ENCODE measurements around the gene CDK14. TPM values are rescaled to one million over a fixed set of nuclear protein-coding genes. Genes with fewer than 3 reads are reported as not detected.

Gene CDK14
- total RNA-seq, 1 experiment from 2014 or later, result 39.1 TPM

- no peak overlapping the region for H3K4me3 ChIP-seq
- H3K36me3 ChIP-seq (ENCODE audit: low read depth), result no peaks in the 10 kb centered on the region
- no peaks in the 10 kb centered on the region for H3K4me1 ChIP-seq (replicated peaks; ENCODE audit: insufficient read depth)
- no peaks in the 10 kb centered on the region for H4K20me1 ChIP-seq (ENCODE audit: insufficient read depth)
- H3K9me3 ChIP-seq (ENCODE audit: insufficient read depth, low read depth), result no peaks in the 10 kb centered on the region
- H3F3A ChIP-seq (ENCODE audit: insufficient read depth, low read depth), result no peaks in the 10 kb centered on the region
- DNase-seq, result no peak
- no peaks in the 10 kb centered on the region for H3K27me3 ChIP-seq (ENCODE audit: insufficient read depth, low read depth)
- CTCF ChIA-PET, result no interaction called here
- TF ChIP-seq EZH2 (IDR thresholded peaks at IDR 0.05; ENCODE audit: low read depth), result no peak
- TF ChIP-seq CTCF (conservative IDR thresholded peaks at IDR 0.05), result no peak
- no peak overlapping the region for H3K4me2 ChIP-seq
- no peaks in the 10 kb centered on the region for H3K9me2 ChIP-seq (ENCODE audit: insufficient read depth)
- no TSS peak for BruUV-seq (replicated peaks)
- POLR2A ChIA-PET (ENCODE audit: unreplicated experiment), result no interaction called here
- H3K79me2 ChIP-seq (ENCODE audit: low read depth), result no peaks in the 10 kb centered on the region
- H3K27ac ChIP-seq, result no peak overlapping the region
- intact Hi-C loops (cut with micrococcal nuclease; ENCODE audit: unreplicated experiment), result no loop called here
- no peak overlapping the region for H2AFZ ChIP-seq
Measured at GRCh38 chr7:91109200-91109599, 513.1 kb downstream of the CDK14 start.

GRCh38 chr7:91112902-91113341 lies 516.8 kb downstream of the CDK14 start:
- H3K79me2 ChIP-seq (ENCODE audit: low read depth), result no peaks in the 10 kb centered on the region
- no peak overlapping the region for H2AFZ ChIP-seq
- DNase-seq, result no peak
- H3K27ac ChIP-seq, result no peak overlapping the region
- no peaks in the 10 kb centered on the region for H3K27me3 ChIP-seq (ENCODE audit: insufficient read depth, low read depth)
- CTCF ChIA-PET, result no interaction called here
- no peaks in the 10 kb centered on the region for H4K20me1 ChIP-seq (ENCODE audit: insufficient read depth)
- no peak for TF ChIP-seq CTCF (conservative IDR thresholded peaks at IDR 0.05)
- TF ChIP-seq EZH2 (IDR thresholded peaks at IDR 0.05; ENCODE audit: low read depth), result no peak
- H3K4me3 ChIP-seq, result no peak overlapping the region
- no peaks in the 10 kb centered on the region for H3K9me3 ChIP-seq (ENCODE audit: insufficient read depth, low read depth)
- H3K4me1 ChIP-seq (replicated peaks; ENCODE audit: insufficient read depth), result no peaks in the 10 kb centered on the region
- H3K9me2 ChIP-seq (ENCODE audit: insufficient read depth), result no peaks in the 10 kb centered on the region
- POLR2A ChIA-PET (ENCODE audit: unreplicated experiment), result no interaction called here
- no TSS peak for BruUV-seq (replicated peaks)
- no peak overlapping the region for H3K4me2 ChIP-seq
- intact Hi-C loops (cut with micrococcal nuclease; ENCODE audit: unreplicated experiment), result no loop called here
- no peaks in the 10 kb centered on the region for H3F3A ChIP-seq (ENCODE audit: insufficient read depth, low read depth)
- H3K36me3 ChIP-seq (ENCODE audit: low read depth), result no peaks in the 10 kb centered on the region

GRCh38 chr7:91114232-91114631 lies 518.1 kb downstream of the CDK14 start:
- no peaks in the 10 kb centered on the region for H3K9me2 ChIP-seq (ENCODE audit: insufficient read depth)
- CTCF ChIA-PET, result no interaction called here
- BruUV-seq (replicated peaks), result no TSS peak

GRCh38 chr7:91126762-91127161 lies 530.6 kb downstream of the CDK14 start:
- Histone ChIP-seq H3K27ac (no peak overlapping the region), H3K27me3 (ENCODE audit: insufficient read depth, low read depth) (no peaks in the 10 kb centered on the region), H3K9me2 (ENCODE audit: insufficient read depth) (no peaks in the 10 kb centered on the region), H3K4me2 (no peak overlapping the region), H3K36me3 (ENCODE audit: low read depth) (no peaks in the 10 kb centered on the region), H4K20me1 (ENCODE audit: insufficient read depth) (no peaks in the 10 kb centered on the region), H3K9me3 (ENCODE audit: insufficient read depth, low read depth) (no peaks in the 10 kb centered on the region), H3K4me1 (replicated peaks; ENCODE audit: insufficient read depth) (no peaks in the 10 kb centered on the region), H2AFZ (no peak overlapping the region), H3K4me3 (no peak overlapping the region), H3F3A (ENCODE audit: insufficient read depth, low read depth) (no peaks in the 10 kb centered on the region), H3K79me2 (ENCODE audit: low read depth) (no peaks in the 10 kb centered on the region)
- POLR2A ChIA-PET (ENCODE audit: unreplicated experiment), result no interaction called here
- DNase-seq, result no peak
- TF ChIP-seq CTCF (conservative IDR thresholded peaks at IDR 0.05), result no peak
- TF ChIP-seq EZH2 (IDR thresholded peaks at IDR 0.05; ENCODE audit: low read depth), result no peak
- no TSS peak for BruUV-seq (replicated peaks)
- intact Hi-C loops (cut with micrococcal nuclease; ENCODE audit: unreplicated experiment), result no loop called here
- CTCF ChIA-PET, result no interaction called here

More at GRCh38 chr7:91114232-91114631, 518.1 kb downstream of the CDK14 start:
- no peak overlapping the region for H2AFZ ChIP-seq
- DNase-seq, result no peak
- no peaks in the 10 kb centered on the region for H3K36me3 ChIP-seq (ENCODE audit: low read depth)
- no peaks in the 10 kb centered on the region for H3K4me1 ChIP-seq (replicated peaks; ENCODE audit: insufficient read depth)
- TF ChIP-seq EZH2 (IDR thresholded peaks at IDR 0.05; ENCODE audit: low read depth), result no peak
- no peaks in the 10 kb centered on the region for H4K20me1 ChIP-seq (ENCODE audit: insufficient read depth)
- H3F3A ChIP-seq (ENCODE audit: insufficient read depth, low read depth), result no peaks in the 10 kb centered on the region
- no peaks in the 10 kb centered on the region for H3K79me2 ChIP-seq (ENCODE audit: low read depth)
- H3K9me3 ChIP-seq (ENCODE audit: insufficient read depth, low read depth), result no peaks in the 10 kb centered on the region
- H3K4me2 ChIP-seq, result no peak overlapping the region
- H3K27ac ChIP-seq, result no peak overlapping the region
- H3K27me3 ChIP-seq (ENCODE audit: insufficient read depth, low read depth), result no peaks in the 10 kb centered on the region
- intact Hi-C loops (cut with micrococcal nuclease; ENCODE audit: unreplicated experiment), result no loop called here
- H3K4me3 ChIP-seq, result no peak overlapping the region
- POLR2A ChIA-PET (ENCODE audit: unreplicated experiment), result interaction anchor here (0.6 kb wide), 1 partner anchor 43 kb away, joined by 3 read pairs; no protein-coding TSS in a partner anchor
